ENCODE measurements around the gene TMOD1. TPM values are rescaled to one million over a fixed set of nuclear protein-coding genes. Genes with fewer than 3 reads are reported as not detected.

Gene TMOD1
- total RNA-seq, 2 experiments from 2014 or later: not detected

GRCh38 chr9:97525451-97525850 lies 24.0 kb downstream of the TMOD1 start:
- Histone ChIP-seq H3K36me3 (ENCODE audit: insufficient read depth, low read length) (no peaks in the 10 kb centered on the region), H3K79me2 (ENCODE audit: insufficient read depth, low read depth, low read length) (no peaks in the 10 kb centered on the region), H3K4me3 (ENCODE audit: low read depth, low read length, poor library complexity, severe bottlenecking) (no peak overlapping the region), H3K4me1 (ENCODE audit: insufficient read depth, low read length, poor library complexity, severe bottlenecking) (no peaks in the 10 kb centered on the region), H3K9me2 (ENCODE audit: insufficient read depth, low read length) (no peaks in the 10 kb centered on the region), H3K27ac (ENCODE audit: low read depth, low read length, poor library complexity, severe bottlenecking) (no peak overlapping the region), H4K20me1 (ENCODE audit: insufficient read depth, low read length) (no peaks in the 10 kb centered on the region), H3K9me3 (ENCODE audit: low read length) (no peaks in the 10 kb centered on the region), H3K4me2 (ENCODE audit: low read length) (no peak overlapping the region), H2AFZ (ENCODE audit: low read length) (no peak overlapping the region)
- no TSS peak for BruUV-seq (replicated peaks)
- DNase-seq (ENCODE audit: low spot score): no peak
- POLR2A ChIA-PET: no interaction called here
- TF ChIP-seq EZH2phosphoT487 (IDR thresholded peaks at IDR 0.05; ENCODE audit: borderline replicate concordance, low read depth, low read length) (no peak), CTCF (conservative IDR thresholded peaks at IDR 0.05; ENCODE audit: low read length) (no peak)
- CTCF ChIA-PET (ENCODE audit: unreplicated experiment): no interaction called here
- intact Hi-C loops (cut with micrococcal nuclease; ENCODE audit: unreplicated experiment): no loop called here

- Histone ChIP-seq H3K36me3 (ENCODE audit: insufficient read depth, low read length) (no peaks in the 10 kb centered on the region), H3K4me2 (ENCODE audit: low read length) (no peak overlapping the region), H3K9me3 (ENCODE audit: low read length) (no peaks in the 10 kb centered on the region), H3K4me3 (ENCODE audit: low read depth, low read length, poor library complexity, severe bottlenecking) (no peak overlapping the region), H4K20me1 (ENCODE audit: insufficient read depth, low read length) (no peaks in the 10 kb centered on the region), H3K4me1 (ENCODE audit: insufficient read depth, low read length, poor library complexity, severe bottlenecking) (no peaks in the 10 kb centered on the region), H2AFZ (ENCODE audit: low read length) (no peak overlapping the region), H3K9me2 (ENCODE audit: insufficient read depth, low read length) (no peaks in the 10 kb centered on the region), H3K79me2 (ENCODE audit: insufficient read depth, low read depth, low read length) (no peaks in the 10 kb centered on the region), H3K27ac (ENCODE audit: low read depth, low read length, poor library complexity, severe bottlenecking) (no peak overlapping the region)
- TF ChIP-seq CTCF (conservative IDR thresholded peaks at IDR 0.05; ENCODE audit: low read length) (no peak), EZH2phosphoT487 (IDR thresholded peaks at IDR 0.05; ENCODE audit: borderline replicate concordance, low read depth, low read length) (no peak)
- ChIA-PET POLR2A (no interaction called here), CTCF (ENCODE audit: unreplicated experiment) (no interaction called here)
- BruUV-seq (replicated peaks): no TSS peak
- intact Hi-C loops (cut with micrococcal nuclease; ENCODE audit: unreplicated experiment): no loop called here
- no peak for DNase-seq (ENCODE audit: low spot score)
Observed at GRCh38 chr9:97526895-97527575, 25.6 kb downstream of the TMOD1 start.

- intact Hi-C loops (cut with micrococcal nuclease; ENCODE audit: unreplicated experiment): no loop called here
- no peaks in the 10 kb centered on the region for H3K9me3 ChIP-seq (ENCODE audit: low read length)
- ChIA-PET POLR2A (no interaction called here), CTCF (ENCODE audit: unreplicated experiment) (no interaction called here)
- H3K4me3 ChIP-seq (ENCODE audit: low read depth, low read length, poor library complexity, severe bottlenecking): no peak overlapping the region
- H2AFZ ChIP-seq (ENCODE audit: low read length): no peak overlapping the region
- no peak overlapping the region for H3K27ac ChIP-seq (ENCODE audit: low read depth, low read length, poor library complexity, severe bottlenecking)
- no peaks in the 10 kb centered on the region for H3K9me2 ChIP-seq (ENCODE audit: insufficient read depth, low read length)
- H3K79me2 ChIP-seq (ENCODE audit: insufficient read depth, low read depth, low read length): no peaks in the 10 kb centered on the region
- no TSS peak for BruUV-seq (replicated peaks)
- no peaks in the 10 kb centered on the region for H4K20me1 ChIP-seq (ENCODE audit: insufficient read depth, low read length)
- DNase-seq (ENCODE audit: low spot score): no peak
- no peaks in the 10 kb centered on the region for H3K4me1 ChIP-seq (ENCODE audit: insufficient read depth, low read length, poor library complexity, severe bottlenecking)
- H3K36me3 ChIP-seq (ENCODE audit: insufficient read depth, low read length): no peaks in the 10 kb centered on the region
- TF ChIP-seq EZH2phosphoT487 (IDR thresholded peaks at IDR 0.05; ENCODE audit: borderline replicate concordance, low read depth, low read length): no peak
- TF ChIP-seq CTCF (conservative IDR thresholded peaks at IDR 0.05; ENCODE audit: low read length): no peak
- no peak overlapping the region for H3K4me2 ChIP-seq (ENCODE audit: low read length)
Observed at GRCh38 chr9:97527626-97528528, 26.4 kb downstream of the TMOD1 start.

All from OCI-LY7 (cell line).